Measurements from ENCODE around the gene LY6G6D. TPM values are rescaled to one million over a fixed set of nuclear protein-coding genes. Genes with fewer than 3 reads are reported as not detected.

Gene LY6G6D
- total RNA-seq, 1 donor: not detected

Small RNA genes lying within 50 kb of the gene (small RNA-seq; reads per million reads assigned to genes)
- gene LY6G6D: not detected
- gene MIR4646: not detected
- not detected for gene MSH5-SAPCD1
- not detected for gene RNU6-850P
- gene SAPCD1: not detected

Other genes with a start within 250 kb of the LY6G6D start
- 22.5 and 33.1 TPM in 2 replicates for gene MICB, start 217.2 kb upstream of the LY6G6D start, total RNA-seq
- gene MCCD1, start 186.4 kb upstream of the LY6G6D start, total RNA-seq: not detected in 2 replicates
- gene DDX39B, start 173.3 kb upstream of the LY6G6D start, total RNA-seq: 455 and 468 TPM in 2 replicates
- 0.50 and 0.53 TPM in 2 replicates for gene ATP6V1G2, start 168.7 kb upstream of the LY6G6D start, total RNA-seq
- gene NFKBIL1, start 167.7 kb upstream of the LY6G6D start, total RNA-seq: 17.1 and 19.1 TPM in 2 replicates
- not detected in 2 replicates for gene LTA, start 143.1 kb upstream of the LY6G6D start, total RNA-seq
- not detected in 2 replicates for gene TNF, start 139.8 kb upstream of the LY6G6D start, total RNA-seq
- gene LTB, start 132.9 kb upstream of the LY6G6D start, total RNA-seq: 0.80 and 1.2 TPM in 2 replicates
- 0.29 and 0.40 TPM in 2 replicates for gene LST1, start 129.1 kb upstream of the LY6G6D start, total RNA-seq
- gene NCR3, start 122.3 kb upstream of the LY6G6D start, total RNA-seq: not detected in 2 replicates
- not detected in 2 replicates for gene AIF1, start 100.1 kb upstream of the LY6G6D start, total RNA-seq
- 84.0 and 112 TPM in 2 replicates for gene PRRC2A, start 94.6 kb upstream of the LY6G6D start, total RNA-seq
- gene BAG6, start 62.7 kb upstream of the LY6G6D start, total RNA-seq: 149 and 209 TPM in 2 replicates
- 0.29 TPM in 1 of 2 replicates, not detected in the other for gene APOM, start 59.5 kb upstream of the LY6G6D start, total RNA-seq
- gene C6orf47, start 54.6 kb upstream of the LY6G6D start, total RNA-seq: 11.8 and 12.0 TPM in 2 replicates
- gene GPANK1, start 50.4 kb upstream of the LY6G6D start, total RNA-seq: 11.8 and 15.4 TPM in 2 replicates
- gene CSNK2B, start 49.3 kb upstream of the LY6G6D start, total RNA-seq: 178 and 196 TPM in 2 replicates
- 5.7 and 7.2 TPM in 2 replicates for gene LY6G5B, start 45.4 kb upstream of the LY6G6D start, total RNA-seq
- 1.3 and 1.6 TPM in 2 replicates for gene LY6G5C, start 34.3 kb upstream of the LY6G6D start, total RNA-seq
- 26.7 and 30.5 TPM in 2 replicates for gene ABHD16A, start 12.0 kb upstream of the LY6G6D start, total RNA-seq
- not detected in 2 replicates for gene LY6G6F, start 8.5 kb upstream of the LY6G6D start, total RNA-seq
- gene LY6G6C, start 6.4 kb downstream of the LY6G6D start, total RNA-seq: not detected in 2 replicates
- gene MPIG6B, start 8.0 kb downstream of the LY6G6D start, total RNA-seq: not detected in 2 replicates
- 35.2 and 44.4 TPM in 2 replicates for gene DDAH2, start 14.0 kb downstream of the LY6G6D start, total RNA-seq
- gene CLIC1, start 21.2 kb downstream of the LY6G6D start, total RNA-seq: 650 and 798 TPM in 2 replicates
- gene MSH5, start 24.7 kb downstream of the LY6G6D start, total RNA-seq: 18.6 and 30.9 TPM in 2 replicates
- gene SAPCD1, start 47.3 kb downstream of the LY6G6D start, total RNA-seq: 0.66 and 1.6 TPM in 2 replicates
- gene VWA7, start 62.0 kb downstream of the LY6G6D start, total RNA-seq: 0.27 and 0.29 TPM in 2 replicates
- 80.2 and 96.9 TPM in 2 replicates for gene VARS1, start 80.4 kb downstream of the LY6G6D start, total RNA-seq
- 51.3 and 55.1 TPM in 2 replicates for gene LSM2, start 91.6 kb downstream of the LY6G6D start, total RNA-seq
- 0.40 and 0.57 TPM in 2 replicates for gene HSPA1L, start 99.9 kb downstream of the LY6G6D start, total RNA-seq
- gene HSPA1A, start 100.2 kb downstream of the LY6G6D start, total RNA-seq: 35.1 and 75.0 TPM in 2 replicates
- gene HSPA1B, start 112.4 kb downstream of the LY6G6D start, total RNA-seq: 26.1 and 97.3 TPM in 2 replicates
- gene NEU1, start 147.5 kb downstream of the LY6G6D start, total RNA-seq: 43.5 and 45.3 TPM in 2 replicates
- 0.13 and 0.65 TPM in 2 replicates for gene SLC44A4, start 163.6 kb downstream of the LY6G6D start, total RNA-seq
- 34.0 and 40.5 TPM in 2 replicates for gene EHMT2, start 182.3 kb downstream of the LY6G6D start, total RNA-seq
- gene ZBTB12, start 186.7 kb downstream of the LY6G6D start, total RNA-seq: 1.1 and 1.3 TPM in 2 replicates
- gene C2, start 212.4 kb downstream of the LY6G6D start, total RNA-seq: not detected in 2 replicates
- 1.3 TPM in 2 replicates for gene CFB, start 230.7 kb downstream of the LY6G6D start, total RNA-seq
- 99.7 and 101 TPM in 2 replicates for gene NELFE, start 243.6 kb downstream of the LY6G6D start, total RNA-seq
- 38.3 and 43.7 TPM in 2 replicates for gene SKIC2, start 243.8 kb downstream of the LY6G6D start, total RNA-seq